ENCODE results near the gene CPM.

GRCh38 chr12:68824597-68825250, 108.2 kb downstream of the CPM start:
- no peak for TF ChIP-seq CTCF (IDR thresholded peaks at IDR 0.05; ENCODE audit: low read depth, low read length)
- no peak for TF ChIP-seq POLR2A (IDR thresholded peaks at IDR 0.05; ENCODE audit: extremely low read depth, insufficient read length)
- TF ChIP-seq MAX (IDR thresholded peaks at IDR 0.05; ENCODE audit: low read depth, low read length), result no peak
